NCI-H2227 (cell line): ENCODE measurements around the gene SELENOS.

Experiments used
- DNase-seq: peaks from one replicate; lab custom pipeline; 2025; ENCODE audit not compliant: unreplicated experiment; lab: John Stamatoyannopoulos, UW

The SELENOS gene

GRCh38 chr15:101251830-101252820 is 25.2 kb downstream of the SELENOS start, which contains the start of gene CHSY1:
TSS of gene CHSY1 (minus strand) at chr15:101252048. CDS start at chr15:101251456, 592 bp downstream.
- peak; percentile 87 for DNase-seq

DNA sequence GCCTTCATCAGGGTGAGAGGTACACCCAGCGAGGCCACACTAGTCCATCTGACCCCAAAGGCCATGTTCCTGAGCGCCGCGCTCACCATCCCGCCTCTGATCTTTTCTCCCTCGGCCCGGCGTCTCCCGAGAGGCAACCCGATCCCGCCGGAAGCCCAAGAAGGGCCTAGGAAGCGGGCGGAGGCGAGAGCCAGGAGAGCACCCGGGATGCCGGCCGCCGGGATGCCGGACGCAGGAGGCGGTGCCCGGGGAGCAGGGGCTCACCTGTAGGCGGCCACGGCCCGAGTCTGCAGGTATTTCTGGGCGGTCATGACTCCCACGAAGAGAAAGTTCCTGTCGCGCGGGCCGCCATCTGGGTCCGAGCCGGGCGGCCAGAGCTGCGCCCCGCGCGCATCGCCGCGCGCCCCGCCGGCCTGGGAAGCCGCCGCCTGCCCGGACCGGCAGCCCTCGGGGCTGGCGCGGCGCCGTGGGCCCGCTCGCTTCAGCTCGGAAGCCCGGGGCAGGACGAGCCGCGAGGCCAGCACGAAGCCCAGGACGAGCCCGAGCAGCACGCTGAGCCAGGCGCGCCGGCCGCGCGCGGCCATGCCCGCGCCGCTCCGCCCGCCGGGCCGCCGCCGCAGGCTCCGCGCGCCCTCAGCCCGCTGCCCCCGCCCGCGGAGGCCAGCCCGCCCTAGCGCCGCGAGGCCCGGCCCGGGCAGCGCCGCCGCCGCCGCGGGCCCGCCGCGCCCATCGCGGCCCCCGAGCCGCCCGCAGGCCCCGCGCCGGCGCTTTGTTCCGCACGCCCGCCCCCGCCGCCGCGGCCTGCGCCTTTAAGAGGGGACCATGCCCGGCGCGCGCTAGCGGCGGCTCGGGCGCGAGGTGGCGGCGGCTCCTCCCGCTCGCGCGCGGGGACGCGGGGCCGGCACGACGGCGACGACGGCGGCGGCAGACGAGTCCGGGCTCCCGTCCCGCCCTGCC is 26.1 kb downstream of the SELENOS start:
- DNase-seq, result peak; percentile 78

- DNase-seq, result no peak
Observed at GRCh38 chr15:101250341-101250831, 26.9 kb downstream of the SELENOS start.

DNA sequence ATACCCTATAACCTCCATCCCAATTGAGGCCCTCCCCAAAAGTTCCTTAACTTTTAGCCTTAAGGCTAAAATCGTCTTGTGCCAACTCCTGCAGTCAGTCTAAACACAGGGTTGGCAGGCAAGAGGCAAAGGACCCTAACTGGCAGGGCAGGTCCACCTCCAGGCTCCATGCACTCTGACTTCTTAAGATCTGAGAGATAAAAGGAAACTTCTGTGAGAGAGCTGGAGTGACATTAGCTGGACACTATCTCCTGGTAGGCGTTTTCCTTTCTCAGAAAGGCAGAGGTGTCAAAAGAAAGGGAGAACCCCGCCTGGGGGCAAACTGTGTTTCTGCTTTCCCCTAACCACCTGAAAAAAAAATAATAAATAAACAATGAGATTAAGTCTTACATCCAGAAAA is 29.0 kb downstream of the SELENOS start:
- no peak for DNase-seq

DNA sequence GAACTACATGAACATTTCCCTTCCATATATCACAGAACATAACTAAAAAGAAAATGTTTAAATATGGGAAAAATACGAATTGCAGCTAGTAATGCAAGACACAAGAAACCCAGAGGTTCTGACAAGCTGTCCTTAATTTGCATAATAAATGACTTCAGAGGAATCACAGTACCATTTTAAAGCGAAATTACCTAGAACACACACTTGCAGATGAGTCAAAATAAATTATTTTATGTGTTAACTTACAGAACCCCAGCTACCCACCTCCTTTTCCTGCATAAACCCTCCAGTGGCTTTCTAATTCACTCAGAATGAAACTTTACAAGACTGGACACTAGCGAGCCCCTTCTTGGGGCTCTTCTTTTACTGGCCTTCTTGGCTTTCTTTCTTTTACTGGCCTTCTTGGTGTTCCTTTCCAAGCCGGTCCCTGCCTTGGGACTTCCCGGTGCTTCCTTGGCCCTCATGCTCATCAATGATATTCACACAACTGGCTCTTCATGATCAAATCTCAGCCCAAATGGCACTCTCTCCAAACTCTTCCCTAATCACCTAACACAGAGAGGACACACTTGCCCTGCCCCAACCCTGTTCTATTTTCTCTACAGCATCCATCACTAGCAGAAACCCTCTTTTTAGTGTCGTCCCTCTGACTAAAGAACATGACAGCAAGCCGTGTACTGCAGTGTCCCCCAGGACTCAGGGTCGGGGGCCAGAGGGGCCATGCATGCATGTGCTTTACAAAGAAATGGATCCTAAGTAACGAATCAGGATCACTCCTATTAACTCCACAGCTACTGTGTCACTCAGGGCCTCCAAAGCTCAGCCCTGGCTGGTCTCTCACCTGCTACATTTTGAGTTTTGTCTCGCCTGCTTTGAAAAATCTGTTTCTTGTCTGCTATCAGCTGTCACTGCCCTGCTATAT is 30.2 kb downstream of the SELENOS start:
- DNase-seq, result no peak

DNA sequence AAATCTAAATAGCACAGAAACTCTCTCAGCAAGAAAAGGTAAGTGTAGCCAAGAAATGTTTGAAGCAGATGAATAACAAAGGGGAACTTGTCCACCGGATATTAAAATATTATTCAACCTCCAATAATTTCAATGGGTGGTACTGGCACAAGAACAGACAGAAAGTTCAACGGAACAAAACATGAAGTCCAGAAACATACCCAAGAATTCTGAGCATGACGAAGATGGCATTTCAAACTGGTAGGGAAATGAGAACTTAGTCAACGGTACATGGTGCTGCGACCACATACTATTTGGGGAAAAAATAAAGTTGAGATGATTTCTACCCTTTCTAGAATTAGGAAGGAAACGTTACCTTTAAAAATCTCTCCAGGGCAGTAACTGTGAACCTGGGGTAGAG is 30.9 kb downstream of the SELENOS start:
- no peak for DNase-seq

GRCh38 chr15:101244889-101245668 is 32.2 kb downstream of the SELENOS start:
- no peak for DNase-seq

GRCh38 chr15:101244036-101244781 is 33.1 kb downstream of the SELENOS start:
- DNase-seq, result no peak

DNA sequence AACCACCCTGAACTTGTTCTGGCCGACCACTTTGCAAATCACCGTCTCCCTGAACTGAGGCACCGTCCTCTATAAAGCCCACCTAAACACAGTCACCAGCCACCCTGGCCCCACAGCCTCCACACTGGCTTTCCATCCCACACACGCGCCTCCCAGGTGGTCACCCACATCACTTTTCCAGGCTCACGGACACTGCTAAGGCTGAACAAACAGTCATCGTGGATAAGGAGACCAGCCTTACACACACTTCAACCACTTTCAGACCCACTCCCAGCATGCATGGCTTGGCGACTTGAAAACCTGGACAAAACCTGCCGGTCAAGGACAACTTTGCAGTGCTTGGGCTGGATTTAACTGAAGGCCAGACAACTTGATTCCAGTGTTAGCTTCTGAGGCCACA is 33.9 kb downstream of the SELENOS start:
- DNase-seq, result no peak

DNA sequence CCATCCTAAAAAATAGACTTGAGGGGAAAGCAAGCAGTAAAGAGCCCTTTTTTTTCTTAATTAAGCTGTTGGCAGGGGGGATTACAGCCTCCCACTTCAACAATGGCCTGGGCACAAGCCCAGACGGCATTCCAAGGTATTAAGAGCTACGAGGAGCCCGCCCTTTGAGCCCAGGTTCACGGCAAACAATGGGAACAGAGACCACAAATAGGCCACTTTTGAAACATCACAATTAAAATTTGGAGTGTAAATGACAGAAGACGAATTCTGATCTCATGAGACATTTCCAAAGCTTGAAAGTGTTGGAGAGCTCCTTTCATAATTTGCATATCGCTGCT is 34.3 kb downstream of the SELENOS start:
- no peak for DNase-seq

GRCh38 chr15:101242160-101242998 is 34.9 kb downstream of the SELENOS start:
- DNase-seq, result no peak

DNA sequence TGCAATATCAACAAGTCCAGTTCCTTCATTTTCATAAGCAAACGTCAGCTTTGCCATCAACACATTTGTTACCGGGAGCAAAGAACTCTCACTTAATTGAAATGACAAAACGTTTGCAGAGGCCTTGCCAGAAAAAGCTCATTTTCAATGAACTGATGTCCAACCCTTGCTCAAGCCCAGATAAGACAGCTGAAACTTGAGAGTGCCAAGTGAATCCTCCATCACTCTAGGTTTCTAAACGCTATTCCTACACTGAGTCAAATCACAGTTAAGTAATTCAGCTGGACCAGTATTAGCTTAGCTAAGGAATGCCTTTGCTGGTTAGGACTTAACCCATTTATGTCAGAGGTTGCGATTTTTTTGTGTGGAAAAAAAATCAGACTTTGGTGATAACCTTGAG is 36.9 kb downstream of the SELENOS start:
- DNase-seq, result peak; percentile 34

- DNase-seq, result peak; percentile 51
Observed at GRCh38 chr15:101239724-101240136, 37.6 kb downstream of the SELENOS start.

DNA sequence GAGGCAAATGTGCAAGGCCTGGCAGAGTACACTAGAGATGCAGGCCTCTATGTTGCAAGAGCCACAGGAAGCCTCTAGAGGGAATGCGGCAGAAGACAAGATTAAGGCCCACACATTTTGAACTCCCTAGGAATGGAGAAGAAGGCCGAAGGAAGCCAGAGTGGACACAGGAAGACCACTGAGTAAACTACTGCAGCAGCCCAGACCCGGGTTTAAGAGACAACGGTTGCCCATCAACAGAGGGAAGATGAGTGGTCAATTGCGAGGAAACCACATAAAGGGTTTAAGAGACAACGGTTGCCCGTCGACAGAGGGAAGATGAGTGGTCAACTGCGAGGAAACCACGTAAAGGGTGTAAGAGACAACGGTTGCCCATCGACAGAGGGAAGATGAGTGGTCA is 40.0 kb downstream of the SELENOS start:
- no peak for DNase-seq

DNA sequence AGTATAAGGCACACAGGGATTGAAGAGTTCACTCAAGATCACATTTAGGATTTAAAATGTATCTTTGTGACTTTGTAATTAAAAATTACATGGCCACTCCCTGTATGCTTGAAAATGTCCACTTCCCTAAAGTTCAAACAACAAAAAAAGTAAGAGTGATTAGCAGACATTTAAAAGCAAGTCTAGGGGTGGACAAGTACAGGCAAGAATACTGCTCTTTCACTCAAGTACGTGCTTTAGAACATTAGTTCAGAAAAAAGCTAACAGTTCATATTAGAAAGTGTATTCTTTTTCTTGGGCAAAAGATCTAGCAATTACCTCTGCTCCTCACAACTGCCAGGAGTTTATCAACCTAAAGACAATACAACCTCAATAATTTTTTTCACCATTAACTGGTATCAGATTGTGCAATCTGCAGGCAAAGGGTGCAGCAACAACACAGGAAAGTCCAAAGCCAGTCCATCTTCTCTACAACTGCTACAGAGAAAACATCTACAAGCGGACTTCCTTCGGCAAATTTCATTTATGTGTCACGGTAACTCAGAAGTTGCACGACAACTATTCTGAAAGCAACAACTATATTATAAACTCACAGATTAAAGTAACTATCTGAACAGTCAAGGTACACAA is 43.5 kb downstream of the SELENOS start:
- DNase-seq, result no peak

DNA sequence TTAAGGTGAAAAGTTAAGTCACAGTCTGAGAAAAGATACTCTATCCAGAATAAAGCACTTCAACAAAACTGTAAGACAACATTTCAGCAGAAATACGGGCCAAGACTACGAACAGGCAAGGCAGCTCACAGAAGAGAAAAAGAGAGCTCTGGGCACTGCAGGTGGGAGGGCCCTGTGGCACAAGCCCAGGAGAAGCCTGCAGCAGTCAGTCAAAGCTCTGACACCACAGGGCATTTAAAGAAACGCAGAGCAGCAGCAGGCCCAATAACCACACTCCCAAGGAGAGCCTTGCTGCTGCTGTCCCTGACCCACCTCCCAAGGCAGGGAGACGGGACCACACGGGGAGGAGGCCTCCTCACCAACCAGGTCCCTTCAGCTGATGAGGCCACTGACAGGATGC is 44.6 kb downstream of the SELENOS start:
- peak; percentile 2 for DNase-seq

DNA sequence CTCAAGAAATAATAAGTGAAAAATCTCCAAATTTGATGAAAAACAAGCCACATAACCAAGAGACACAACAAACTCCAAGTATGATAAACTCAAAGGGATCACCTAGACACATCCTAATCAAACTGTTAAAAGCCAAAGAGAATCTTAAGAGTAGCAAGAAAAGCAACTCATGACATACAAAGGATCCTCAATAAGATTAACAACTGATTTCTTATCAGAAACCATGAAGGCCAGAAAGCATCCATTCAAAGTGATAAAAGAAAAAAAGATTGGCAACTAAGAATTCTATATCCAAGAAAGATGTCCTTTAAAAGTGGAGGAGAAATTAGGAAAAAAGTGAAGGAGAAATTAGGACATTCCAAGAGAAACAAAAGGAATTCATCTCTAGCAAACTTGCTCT is 49.0 kb downstream of the SELENOS start:
- no peak for DNase-seq

GRCh38 chr15:101225658-101226057 is 51.6 kb downstream of the SELENOS start:
- DNase-seq, result no peak
